Measurements from ENCODE around the gene FAIM2. TPM values are rescaled to one million over a fixed set of nuclear protein-coding genes. Genes with fewer than 3 reads are reported as not detected.

Gene FAIM2
- total and polyA plus RNA-seq, 9 of the 15 experiments (the other 6 are each of a cell fraction or from before 2014, with no cell fraction given), result 0.01 to 0.10 TPM; not detected in 7

DNA sequence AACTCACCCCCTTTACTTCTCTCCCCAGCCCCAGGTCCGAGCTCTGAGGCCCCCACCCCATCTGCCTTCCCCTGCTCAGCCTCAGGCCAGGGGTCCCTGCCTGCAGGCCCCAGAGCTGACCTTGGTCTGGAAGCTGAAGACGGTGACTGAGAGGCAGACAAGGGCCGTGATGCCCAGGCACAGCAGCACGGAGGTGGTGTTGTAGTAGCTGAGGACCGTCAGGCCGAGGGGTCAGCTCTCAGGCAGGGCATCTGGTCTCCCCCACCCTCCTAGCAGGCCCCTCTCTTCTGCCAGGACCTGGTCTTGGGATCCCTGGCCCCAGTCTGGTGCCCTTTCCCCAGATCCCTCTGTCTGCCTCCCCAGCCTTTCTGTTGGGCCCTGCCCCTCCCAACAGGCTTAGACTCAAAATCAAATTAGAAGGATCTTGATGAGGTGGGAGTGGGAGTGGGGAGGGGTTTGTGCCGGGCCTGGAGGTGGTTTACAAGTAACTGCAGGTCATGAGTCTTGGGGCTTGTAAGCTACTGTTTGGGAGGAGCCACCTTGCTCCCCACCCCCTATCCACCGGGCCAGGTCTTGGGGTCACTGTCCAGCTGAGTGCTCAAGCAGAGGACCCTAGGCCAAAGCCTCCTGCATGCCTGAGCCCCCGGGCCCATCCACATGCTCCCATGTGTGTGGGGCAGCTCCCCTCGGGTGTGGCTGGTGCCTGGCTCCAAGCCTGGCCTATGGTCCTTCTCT is 14.2 kb downstream of the FAIM2 start (continued):
- TF ChIP-seq JUND (IDR thresholded peaks at IDR 0.05; ENCODE audit: borderline replicate concordance, low read depth, low read length), result no peak
- no peak for TF ChIP-seq JUND (tag; IDR thresholded peaks at IDR 0.05; ENCODE audit: borderline replicate concordance, low read depth, low read length)
- TF ChIP-seq, protein P1, sequence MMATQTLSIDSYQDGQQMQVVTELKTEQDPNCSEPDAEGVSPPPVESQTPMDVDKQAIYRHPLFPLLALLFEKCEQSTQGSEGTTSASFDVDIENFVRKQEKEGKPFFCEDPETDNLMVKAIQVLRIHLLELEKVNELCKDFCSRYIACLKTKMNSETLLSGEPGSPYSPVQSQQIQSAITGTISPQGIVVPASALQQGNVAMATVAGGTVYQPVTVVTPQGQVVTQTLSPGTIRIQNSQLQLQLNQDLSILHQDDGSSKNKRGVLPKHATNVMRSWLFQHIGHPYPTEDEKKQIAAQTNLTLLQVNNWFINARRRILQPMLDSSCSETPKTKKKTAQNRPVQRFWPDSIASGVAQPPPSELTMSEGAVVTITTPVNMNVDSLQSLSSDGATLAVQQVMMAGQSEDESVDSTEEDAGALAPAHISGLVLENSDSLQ (IDR thresholded peaks at IDR 0.05), result no peak
- TF ChIP-seq BRD9 (IDR thresholded peaks at IDR 0.05; ENCODE audit: low read depth, partially characterized antibody), result no peak
- TF ChIP-seq, protein P2, sequence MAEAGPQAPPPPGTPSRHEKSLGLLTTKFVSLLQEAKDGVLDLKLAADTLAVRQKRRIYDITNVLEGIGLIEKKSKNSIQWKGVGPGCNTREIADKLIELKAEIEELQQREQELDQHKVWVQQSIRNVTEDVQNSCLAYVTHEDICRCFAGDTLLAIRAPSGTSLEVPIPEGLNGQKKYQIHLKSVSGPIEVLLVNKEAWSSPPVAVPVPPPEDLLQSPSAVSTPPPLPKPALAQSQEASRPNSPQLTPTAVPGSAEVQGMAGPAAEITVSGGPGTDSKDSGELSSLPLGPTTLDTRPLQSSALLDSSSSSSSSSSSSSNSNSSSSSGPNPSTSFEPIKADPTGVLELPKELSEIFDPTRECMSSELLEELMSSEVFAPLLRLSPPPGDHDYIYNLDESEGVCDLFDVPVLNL (CRISPR knock-in tag; IDR thresholded peaks at IDR 0.05; ENCODE audit: low read depth), result no peak
- no peak for TF ChIP-seq ZNF212 (CRISPR knock-in tag; IDR thresholded peaks at IDR 0.05)

DNA sequence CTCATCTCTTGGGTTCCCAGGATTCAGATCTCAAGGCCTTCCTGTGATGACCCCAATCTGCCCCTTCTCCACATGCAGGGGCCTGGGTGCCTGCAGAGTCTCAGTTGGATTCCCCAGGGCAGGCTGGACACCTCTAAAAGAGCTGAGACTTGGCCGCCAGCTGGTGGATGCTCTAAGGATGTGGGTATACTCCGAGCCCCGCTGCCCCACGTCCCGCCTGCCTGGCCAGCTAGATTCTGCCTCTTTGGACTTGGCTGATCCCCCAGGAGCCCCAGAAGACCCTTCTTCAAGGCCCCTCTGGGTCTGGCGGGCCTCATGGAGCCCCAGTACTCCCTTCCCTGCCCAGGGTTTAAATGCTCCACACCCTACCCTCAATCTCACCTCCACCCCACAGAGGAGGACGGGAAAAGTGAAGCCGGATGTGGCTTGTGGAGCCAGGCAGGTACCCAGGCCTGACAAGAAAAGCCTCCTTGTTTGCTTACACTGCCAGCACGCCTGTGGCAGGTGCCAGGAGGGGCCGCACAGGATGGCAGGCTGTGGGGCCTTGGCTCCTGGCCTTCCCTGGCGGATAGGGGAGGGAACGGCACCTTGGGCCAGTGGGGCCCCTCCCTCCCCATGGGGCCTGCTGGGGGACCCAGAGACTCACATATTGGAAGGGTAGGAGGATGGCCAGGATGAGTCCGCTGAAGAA is 15.1 kb downstream of the FAIM2 start:
- H3K4me1 ChIP-seq (replicated peaks in 1 of 2; ENCODE audit: control insufficient read depth in 2 of 2, insufficient read depth in 2 of 2, low read length in 2 of 2), result peaks cover 11 to 34% of the 10 kb centered on the region in 2 experiments; a peak in 4 of 5 replicates
- CTCF ChIA-PET (ENCODE audit: low intra/inter-chr PET ratio), result no interaction called here
- in situ Hi-C loops (cut with MboI), result no loop called here
- H3K27ac ChIP-seq (ENCODE audit: extremely low read depth, low read depth, low read length), result no peak overlapping the region
- H3K9ac ChIP-seq (ENCODE audit: insufficient read depth in 1 of 2, low read depth in 2 of 2, low read length in 2 of 2), result no peak overlapping the region
- ATAC-seq (peak; percentile 32; the same call in 1 of the 3 replicates), FAIRE-seq (no peak), DNase-seq (ENCODE audit: extremely low read depth in 1 of 4, low spot score in 3 of 4) (no peak)
- H3K79me2 ChIP-seq (ENCODE audit: control insufficient read depth, insufficient read depth, low read length), result no peaks in the 10 kb centered on the region
- H2AFZ ChIP-seq (ENCODE audit: low read depth, low read length), result no peak overlapping the region
- BruUV-seq (replicated peaks), result no TSS peak
- no peaks in the 10 kb centered on the region for H3K36me3 ChIP-seq (ENCODE audit: control insufficient read depth, insufficient read depth, low read length)
- intact Hi-C loops (cut with micrococcal nuclease), result no loop called here
- H3K4me3 ChIP-seq, result no peak overlapping the region
- H3K27me3 ChIP-seq (ENCODE audit: control insufficient read depth in 2 of 2, insufficient read depth in 2 of 2, low read length in 2 of 2), result peaks cover 33 to 48% of the 10 kb centered on the region in 2 experiments
- no peak overlapping the region for H3K4me2 ChIP-seq (ENCODE audit: insufficient read depth, low read length)
- 31% methylated on average over 12 of the region's 13 CpGs for WGBS (ENCODE audit: insufficient coverage, low coverage, missing lambda C conversion rate)
- H3K9me1 ChIP-seq (ENCODE audit: control insufficient read depth, insufficient read depth, low read length), result no peaks in the 10 kb centered on the region
- POLR2A ChIA-PET, result no interaction called here
- H3K9me3 ChIP-seq (replicated peaks; ENCODE audit: control insufficient read depth, insufficient read depth, low read depth, low read length), result no peaks in the 10 kb centered on the region
- peaks cover 21% of the 10 kb centered on the region for H4K20me1 ChIP-seq (replicated peaks; ENCODE audit: control insufficient read depth, insufficient read depth, low read length)
- TF ChIP-seq ZNF57 (CRISPR knock-in tag; IDR thresholded peaks at IDR 0.05), result no peak
